PC-3 (cell line): ENCODE data around the gene ADCYAP1R1. TPM values are rescaled to one million over a fixed set of nuclear protein-coding genes. Genes with fewer than 3 reads are reported as not detected.

Experiments
- ATAC-seq: fragments of 200-7000 bp; cut with Tn5 transposase; 2 replicates; pipeline ENCODE4 v1.9.1; 2020; ENCODE audit warnings: mild to moderate bottlenecking, moderate library complexity
- BruUV-seq: library from RNA; stranded (reverse); fragments of 400-500 nt; replicated peaks from 2 replicates; lab custom pipeline; 2021; lab: Mats Ljungman, UMichigan
- CTCF ChIA-PET: fragments of 300-600 bp; sonication (Branson Sonifier 250); formaldehyde crosslinking; loops from one replicate; lab custom pipeline; 2022; ENCODE audit warnings: antibody characterized with exemption; lab: Charles Lee
- POLR2A ChIA-PET: fragments of 300-600 bp; sonication (Branson Sonifier 250); formaldehyde crosslinking; loops from one replicate; lab custom pipeline; 2022; ENCODE audit warnings: antibody characterized with exemption; ENCODE audit not compliant: unreplicated experiment; lab: Charles Lee
- DNase-seq: peaks from one replicate; pipeline ENCODE4 v3.0.0-alpha.2; 2015
- H2AFZ ChIP-seq: fragments of 300-600 bp; sonication (generic); 2 replicates; pipeline ENCODE4 v1.6.0; 2016; ENCODE audit warnings: antibody characterized with exemption, low read length
- H3F3A ChIP-seq: fragments of 300-600 bp; sonication (generic); one replicate; pipeline ENCODE4 v1.6.0; 2017; ENCODE audit warnings: antibody characterized with exemption, low read length, control low read depth, mild to moderate bottlenecking; ENCODE audit not compliant: unreplicated experiment
- H3K27ac ChIP-seq: fragments of 300-600 bp; sonication (generic); 2 replicates; pipeline ENCODE4 v1.5.1; 2016; ENCODE audit warnings: mild to moderate bottlenecking, low read length
- H3K27me3 ChIP-seq: fragments of 300-600 bp; sonication (generic); 2 replicates; pipeline ENCODE4 v1.6.1; 2016; ENCODE audit warnings: low read length, mixed read lengths
- H3K36me3 ChIP-seq: fragments of 300-600 bp; sonication (generic); 2 replicates; pipeline ENCODE4 v1.6.1; 2016; ENCODE audit warnings: low read depth, mixed run types, low read length, mixed read lengths
- H3K4me1 ChIP-seq: fragments of 300-600 bp; sonication (generic); 2 replicates; pipeline ENCODE4 v1.5.1; 2016; ENCODE audit warnings: low read length; ENCODE audit not compliant: insufficient read depth
- H3K4me2 ChIP-seq: fragments of 300-600 bp; sonication (generic); 2 replicates; pipeline ENCODE4 v1.6.0; 2016; ENCODE audit warnings: low read length
- H3K4me3 ChIP-seq: fragments of 300-600 bp; sonication (generic); 2 replicates; pipeline ENCODE4 v1.5.1; 2016; ENCODE audit warnings: mild to moderate bottlenecking, low read length, mixed read lengths
- H3K79me2 ChIP-seq: fragments of 300-600 bp; sonication (generic); 2 replicates; pipeline ENCODE4 v1.6.1; 2017; ENCODE audit warnings: low read length, mixed read lengths
- H3K9ac ChIP-seq: fragments of 300-600 bp; sonication (generic); 2 replicates; pipeline ENCODE4 v1.6.0; 2016; ENCODE audit warnings: mild to moderate bottlenecking, low read length
- H3K9me2 ChIP-seq: fragments of 300-600 bp; sonication (generic); replicated peaks from 2 replicates; pipeline ENCODE4 v1.6.1; 2016; ENCODE audit warnings: mixed run types, low read length, mixed read lengths
- H3K9me3 ChIP-seq: fragments of 300-600 bp; sonication (generic); 2 replicates; pipeline ENCODE4 v1.6.1; 2016; ENCODE audit warnings: low read length, mixed read lengths
- H4K20me1 ChIP-seq: fragments of 300-600 bp; sonication (generic); 2 replicates; pipeline ENCODE4 v1.6.1; 2016; ENCODE audit warnings: low read length, mixed read lengths
- EZH2 ChIP-seq: fragments of 300-600 bp; sonication (generic); IDR thresholded peaks from one replicate; pipeline ENCODE4 v1.6.1; 2017; ENCODE audit warnings: antibody characterized with exemption, mild to moderate bottlenecking, low read length; ENCODE audit not compliant: unreplicated experiment
- EZH2phosphoT487 ChIP-seq: fragments of 300-600 bp; sonication (generic); IDR thresholded peaks from 2 replicates; pipeline ENCODE4 v1.6.1; 2018; ENCODE audit warnings: mild to moderate bottlenecking, antibody characterized with exemption, low read length, borderline replicate concordance
- intact Hi-C: fragments of 100-400 bp; cut with micrococcal nuclease; formaldehyde crosslinking; loops from 2 replicates; pipeline ENCODE4 v1.9.0; 2023
- total RNA-seq: library from RNA; depleted of rRNA; stranded (reverse); fragments of >200 nt; gene quantifications from 2 replicates; pipeline ENCODE4 v1.2.3, GENCODE V29; 2014
- TF ChIP-seq, protein P1 (sequence below): fragments of 300-600 bp; sonication (generic); conservative IDR thresholded peaks from 2 replicates; pipeline ENCODE4 v1.5.1; 2017; ENCODE audit warnings: antibody characterized with exemption, low read depth, mild to moderate bottlenecking, low read length

Gene ADCYAP1R1
- total RNA-seq, 1 experiment from 2014 or later = not detected

DNA sequence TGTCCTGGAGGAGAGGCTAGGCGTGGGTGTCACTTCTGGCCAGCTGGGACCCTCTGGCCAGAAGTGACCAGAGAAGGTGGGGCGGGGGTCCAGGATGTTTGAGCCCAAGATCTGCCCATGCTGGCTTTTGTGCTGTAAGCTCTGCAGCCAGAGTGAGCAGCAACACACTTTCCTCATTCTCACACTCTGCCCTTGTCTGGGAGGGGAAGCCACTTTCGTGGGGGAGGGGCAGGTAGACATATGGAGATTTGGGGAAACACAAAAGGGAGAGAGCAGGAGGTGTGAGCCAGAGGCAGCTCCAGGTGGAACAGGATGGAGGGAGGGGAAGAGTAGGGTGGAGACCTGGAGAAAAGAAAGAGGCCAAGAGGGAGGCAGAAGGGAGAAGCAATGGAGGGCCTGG lies 31.5 kb upstream of the ADCYAP1R1 start:
- intact Hi-C loops = no loop called here
- peaks cover 14% of the 10 kb centered on the region; the same call in 1 of the 2 replicates for H3K27me3 ChIP-seq
- no peak overlapping the region for H2AFZ ChIP-seq
- ATAC-seq (no peak), DNase-seq (no peak)
- ChIA-PET CTCF (no interaction called here), POLR2A (no interaction called here)
- H3K4me3 ChIP-seq = no peak overlapping the region
- no peaks in the 10 kb centered on the region for H3K9me2 ChIP-seq
- no peaks in the 10 kb centered on the region for H3K79me2 ChIP-seq
- TF ChIP-seq, protein P1, sequence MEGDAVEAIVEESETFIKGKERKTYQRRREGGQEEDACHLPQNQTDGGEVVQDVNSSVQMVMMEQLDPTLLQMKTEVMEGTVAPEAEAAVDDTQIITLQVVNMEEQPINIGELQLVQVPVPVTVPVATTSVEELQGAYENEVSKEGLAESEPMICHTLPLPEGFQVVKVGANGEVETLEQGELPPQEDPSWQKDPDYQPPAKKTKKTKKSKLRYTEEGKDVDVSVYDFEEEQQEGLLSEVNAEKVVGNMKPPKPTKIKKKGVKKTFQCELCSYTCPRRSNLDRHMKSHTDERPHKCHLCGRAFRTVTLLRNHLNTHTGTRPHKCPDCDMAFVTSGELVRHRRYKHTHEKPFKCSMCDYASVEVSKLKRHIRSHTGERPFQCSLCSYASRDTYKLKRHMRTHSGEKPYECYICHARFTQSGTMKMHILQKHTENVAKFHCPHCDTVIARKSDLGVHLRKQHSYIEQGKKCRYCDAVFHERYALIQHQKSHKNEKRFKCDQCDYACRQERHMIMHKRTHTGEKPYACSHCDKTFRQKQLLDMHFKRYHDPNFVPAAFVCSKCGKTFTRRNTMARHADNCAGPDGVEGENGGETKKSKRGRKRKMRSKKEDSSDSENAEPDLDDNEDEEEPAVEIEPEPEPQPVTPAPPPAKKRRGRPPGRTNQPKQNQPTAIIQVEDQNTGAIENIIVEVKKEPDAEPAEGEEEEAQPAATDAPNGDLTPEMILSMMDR = no peak
- TF ChIP-seq EZH2 (no peak), EZH2phosphoT487 (no peak)
- no peaks in the 10 kb centered on the region for H3K36me3 ChIP-seq
- H4K20me1 ChIP-seq = no peaks in the 10 kb centered on the region
- H3K9ac ChIP-seq = no peak overlapping the region
- no peak overlapping the region for H3K4me2 ChIP-seq
- H3K4me1 ChIP-seq = no peaks in the 10 kb centered on the region
- H3K9me3 ChIP-seq = no peaks in the 10 kb centered on the region
- H3K27ac ChIP-seq = no peak overlapping the region
- H3F3A ChIP-seq = no peaks in the 10 kb centered on the region
- no TSS peak for BruUV-seq

DNA sequence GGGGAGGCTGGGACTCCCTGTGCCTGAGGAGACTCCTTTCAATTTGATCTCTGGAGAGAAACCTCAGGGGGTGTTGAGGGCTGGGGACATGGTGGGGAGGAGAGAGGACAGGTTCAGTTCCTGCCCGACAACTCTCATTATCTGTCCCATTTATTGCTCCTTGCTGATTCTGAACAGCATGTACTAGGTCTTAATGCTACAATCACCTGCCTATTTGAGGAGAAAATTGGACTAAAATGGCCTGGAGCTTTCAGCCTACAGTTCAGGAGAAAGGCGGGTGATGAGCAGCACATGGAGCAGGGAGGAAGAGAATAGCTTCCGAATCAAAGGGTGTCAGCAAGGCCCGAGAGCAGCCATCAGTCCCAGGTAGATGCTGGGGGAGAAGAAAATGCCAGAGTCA lies 30.0 kb upstream of the ADCYAP1R1 start:
- no TSS peak for BruUV-seq
- CTCF ChIA-PET = no interaction called here
- H4K20me1 ChIP-seq = no peaks in the 10 kb centered on the region
- no peaks in the 10 kb centered on the region for H3K9me3 ChIP-seq
- DNase-seq (no peak), ATAC-seq (no peak)
- intact Hi-C loops = no loop called here
- no peak for TF ChIP-seq EZH2
- TF ChIP-seq, protein P1 = no peak
- no peak for TF ChIP-seq EZH2phosphoT487
- no peak overlapping the region for H2AFZ ChIP-seq
- H3F3A ChIP-seq = no peaks in the 10 kb centered on the region
- H3K27me3 ChIP-seq = peaks cover 26% of the 10 kb centered on the region
- H3K4me2 ChIP-seq = no peak overlapping the region
- no peak overlapping the region for H3K4me3 ChIP-seq
- H3K79me2 ChIP-seq = no peaks in the 10 kb centered on the region
- H3K9me2 ChIP-seq = no peaks in the 10 kb centered on the region
- POLR2A ChIA-PET = no interaction called here
- H3K27ac ChIP-seq = no peak overlapping the region
- no peaks in the 10 kb centered on the region for H3K4me1 ChIP-seq
- no peak overlapping the region for H3K9ac ChIP-seq
- H3K36me3 ChIP-seq = no peaks in the 10 kb centered on the region

DNA sequence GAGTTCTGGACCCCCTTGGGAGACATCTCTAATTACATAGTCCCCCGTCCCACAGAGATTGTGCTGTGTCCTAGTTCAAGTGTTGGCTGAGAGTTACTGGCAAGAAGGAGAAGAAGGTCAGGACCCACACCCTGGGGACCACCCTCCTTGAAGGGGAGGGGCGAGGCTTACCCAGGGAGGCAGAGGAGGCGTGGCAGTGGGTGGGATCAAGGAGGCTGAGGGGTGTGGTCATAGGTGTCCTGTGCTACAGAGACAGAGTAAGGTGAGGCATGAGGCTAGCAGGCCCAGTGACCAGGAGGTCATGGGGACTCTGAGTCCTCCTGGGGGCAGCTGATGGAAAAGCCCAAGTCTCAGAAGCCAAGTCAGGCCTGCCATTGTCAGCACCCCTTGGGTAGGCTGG lies 29.4 kb upstream of the ADCYAP1R1 start:
- ChIA-PET POLR2A (no interaction called here), CTCF (no interaction called here)
- no TSS peak for BruUV-seq
- Histone ChIP-seq H3K9ac (no peak overlapping the region), H3F3A (no peaks in the 10 kb centered on the region), H3K4me3 (no peak overlapping the region), H3K27ac (no peak overlapping the region), H3K27me3 (peaks cover 29% of the 10 kb centered on the region), H3K79me2 (no peaks in the 10 kb centered on the region), H3K9me2 (no peaks in the 10 kb centered on the region), H3K36me3 (no peaks in the 10 kb centered on the region), H3K4me2 (no peak overlapping the region), H4K20me1 (no peaks in the 10 kb centered on the region), H3K9me3 (no peaks in the 10 kb centered on the region), H3K4me1 (no peaks in the 10 kb centered on the region), H2AFZ (no peak overlapping the region)
- TF ChIP-seq EZH2phosphoT487 (no peak), EZH2 (no peak)
- TF ChIP-seq, protein P1 = no peak
- DNase-seq = no peak
- no peak for ATAC-seq
- intact Hi-C loops = no loop called here
